Activated T-helper 1 cell treated with Interleukin-2 at 50 U/mL for 16 hours (primary cell): Measurements from ENCODE around the gene BNC2.

Experiments
- DNase-seq: peaks from one replicate; pipeline ENCODE4 v3.0.0-alpha.2; 2020; ENCODE audit warnings: low read depth

Gene BNC2

DNA sequence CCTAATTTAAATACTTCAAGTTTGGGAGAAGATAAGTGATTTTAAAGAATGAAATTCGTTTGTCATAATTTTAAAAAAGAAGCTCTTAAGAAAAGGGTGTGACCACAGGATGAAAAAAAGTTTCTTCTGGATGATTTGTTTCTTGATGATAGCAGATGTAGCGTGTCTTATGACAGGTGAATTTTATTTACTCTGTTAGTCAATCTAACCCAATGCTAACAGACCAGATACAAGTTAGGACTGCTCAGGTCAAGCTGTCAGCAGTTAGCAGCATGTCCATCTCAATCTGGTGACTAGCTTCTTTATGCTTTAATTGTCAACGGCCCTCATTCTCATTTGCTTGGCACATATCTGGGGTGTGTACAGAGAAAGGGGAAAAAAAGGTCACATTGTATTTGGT lies 456.0 kb downstream of the BNC2 start:
- no peak for DNase-seq

DNA sequence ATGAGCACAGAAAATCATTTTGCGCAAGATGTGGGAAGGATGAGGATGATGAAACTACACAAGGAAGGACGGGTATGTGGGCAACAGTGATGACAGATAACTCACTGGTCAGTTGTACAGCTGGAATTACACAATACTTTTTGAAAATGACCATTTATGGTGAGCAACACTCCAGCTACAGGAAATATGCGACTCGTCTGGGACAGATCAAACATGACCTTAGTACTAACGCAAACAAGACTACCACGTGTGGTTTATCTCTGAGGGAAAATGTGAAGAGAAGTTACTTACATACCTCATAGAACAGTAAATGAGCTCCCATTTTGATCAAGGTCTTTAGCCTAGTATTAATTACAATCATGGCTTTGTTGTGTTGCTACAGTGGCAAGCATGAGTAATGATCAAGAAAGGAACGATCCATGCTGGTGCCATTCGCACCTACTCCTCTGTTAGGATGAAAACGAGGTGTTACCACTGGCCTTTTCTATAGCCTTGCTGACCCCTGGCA lies 456.9 kb downstream of the BNC2 start:
- no peak for DNase-seq

DNA sequence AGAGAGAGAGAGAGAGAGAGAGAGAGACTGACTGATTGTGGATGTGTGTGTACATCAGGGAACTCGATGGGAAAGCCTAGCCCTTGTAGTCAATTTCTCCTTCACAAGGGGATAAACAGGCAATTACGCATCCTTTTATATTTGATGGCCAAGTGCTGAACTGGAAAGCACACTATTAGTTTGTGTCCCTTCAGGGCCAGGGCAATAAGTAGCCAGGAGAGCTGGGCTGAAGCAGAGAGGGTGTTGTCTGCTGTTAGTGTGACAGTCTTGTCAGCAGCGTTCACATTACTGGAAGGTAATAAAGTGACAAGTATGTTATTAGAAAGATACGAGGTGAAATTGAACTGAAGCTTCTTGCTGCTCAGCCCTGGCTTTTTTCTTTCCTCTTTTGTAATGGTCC lies 457.7 kb downstream of the BNC2 start:
- DNase-seq, result no peak

DNA sequence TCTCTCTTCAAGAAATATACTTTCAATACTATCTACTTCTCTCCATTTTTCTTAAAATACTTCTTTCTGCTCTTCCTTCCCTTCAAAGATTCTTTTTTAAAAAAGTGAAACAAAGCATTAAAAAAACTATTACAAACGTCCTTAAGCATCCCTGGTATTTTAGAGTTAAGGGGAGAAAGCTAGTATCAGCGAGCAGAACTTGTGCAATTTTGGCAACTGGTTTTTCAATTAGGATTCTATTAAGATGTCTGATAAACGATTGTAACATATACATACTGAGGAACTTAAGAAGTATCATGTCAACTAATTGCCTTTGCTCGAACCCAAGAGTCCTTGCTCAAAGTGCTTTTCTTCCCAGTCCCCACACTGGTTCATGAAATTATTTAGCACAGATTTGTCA lies 459.2 kb downstream of the BNC2 start:
- no peak for DNase-seq

DNA sequence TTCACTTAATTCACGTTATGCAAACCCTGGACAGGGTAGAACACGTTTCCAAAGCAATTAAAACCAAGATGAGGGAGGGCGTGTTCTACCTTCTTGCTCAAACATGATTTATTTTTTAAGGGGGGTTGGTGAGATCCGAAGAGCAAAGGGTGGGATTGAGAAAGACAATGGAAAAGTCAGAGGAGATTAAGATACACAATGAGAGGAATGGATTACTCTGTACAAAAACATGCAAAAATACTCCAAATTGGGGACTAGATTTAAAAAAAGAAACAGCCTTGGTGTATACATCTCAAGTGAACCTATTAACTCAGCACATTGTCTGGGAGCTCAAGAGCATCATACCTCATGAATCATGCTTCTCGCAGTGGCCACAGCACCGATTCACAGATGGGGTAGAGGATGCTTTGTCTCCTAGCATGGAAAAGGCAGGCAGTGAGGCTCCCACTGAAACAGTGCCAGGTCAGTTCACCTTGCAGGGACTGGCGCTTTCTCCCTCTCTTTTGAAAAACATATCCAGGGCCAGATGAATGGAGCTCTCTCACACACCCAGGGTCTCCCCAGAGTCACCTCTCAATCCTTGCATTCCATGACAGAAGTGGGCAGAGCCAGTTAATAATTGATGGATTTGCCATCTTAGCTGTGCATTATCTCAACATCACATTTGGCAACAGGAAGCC lies 459.7 kb downstream of the BNC2 start:
- DNase-seq, result no peak

DNA sequence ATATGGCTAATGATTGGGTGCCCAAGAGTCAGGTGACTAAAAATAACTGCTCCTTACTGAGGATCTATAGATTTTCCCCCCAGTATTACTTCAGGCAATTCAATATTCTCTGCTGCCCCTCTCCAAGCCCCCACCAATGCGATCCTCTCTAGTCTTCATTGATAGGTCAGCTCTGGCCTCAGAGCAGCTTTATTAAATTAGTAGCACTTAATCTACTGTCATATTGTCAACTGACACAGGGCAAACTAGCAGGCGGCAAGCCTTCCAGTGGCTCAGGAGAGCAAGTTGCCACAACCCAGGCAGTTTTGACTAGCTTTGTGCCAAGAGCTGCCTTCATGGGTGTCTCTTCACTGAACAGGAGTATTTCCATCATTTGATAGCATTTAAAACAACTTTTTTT lies 462.9 kb downstream of the BNC2 start:
- DNase-seq, result no peak

DNA sequence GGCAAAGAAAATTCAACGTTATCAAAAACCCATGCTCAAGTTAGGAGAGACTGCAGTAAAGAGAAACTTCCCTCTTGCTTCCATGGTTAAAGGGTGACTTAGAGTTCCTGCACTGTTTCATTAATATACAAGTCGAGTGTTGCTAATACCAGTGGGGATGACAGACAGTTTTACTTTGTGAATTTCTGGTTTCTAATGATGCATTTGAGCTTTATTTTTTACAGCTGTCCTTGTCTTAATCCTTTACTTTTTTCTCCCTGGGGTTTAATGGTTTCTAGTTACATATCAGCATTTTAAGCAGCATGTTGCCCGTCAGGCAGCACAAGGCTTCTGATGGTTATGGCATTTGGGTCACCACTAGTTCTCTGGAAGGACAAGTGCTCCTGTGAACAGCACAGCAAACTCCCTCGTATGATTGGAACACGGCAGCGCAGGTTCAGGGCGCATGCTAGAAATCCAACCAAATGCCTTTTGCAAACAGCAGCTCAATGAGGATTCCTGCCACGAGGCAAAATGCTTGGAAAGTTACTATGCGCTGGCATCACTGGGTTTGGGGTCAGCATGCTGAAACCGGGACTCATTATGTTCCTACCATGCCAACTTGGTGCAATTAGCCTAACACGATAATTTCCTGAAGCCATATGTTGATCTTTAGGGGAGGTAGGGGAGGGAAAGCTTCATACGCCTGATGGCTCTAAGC lies 463.8 kb downstream of the BNC2 start:
- no peak for DNase-seq

DNA sequence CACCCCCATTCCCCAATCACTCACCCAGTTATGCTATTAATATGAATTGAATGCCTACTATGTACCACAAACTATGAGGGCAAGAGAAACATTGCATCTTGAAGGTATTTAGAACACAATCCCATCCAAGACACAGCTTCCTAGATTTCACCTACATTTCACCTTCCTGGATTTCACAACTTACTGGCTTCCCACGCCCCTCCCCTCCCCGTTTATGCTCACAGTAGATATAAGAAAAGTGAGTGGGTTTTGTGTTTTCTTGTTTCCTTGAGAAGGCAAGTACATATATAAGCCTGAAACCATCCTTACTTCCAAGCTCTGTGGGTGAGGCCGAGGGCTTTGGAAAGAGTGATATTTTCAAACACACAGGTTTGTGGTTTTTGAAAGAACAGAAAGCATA lies 465.0 kb downstream of the BNC2 start:
- no peak for DNase-seq

DNA sequence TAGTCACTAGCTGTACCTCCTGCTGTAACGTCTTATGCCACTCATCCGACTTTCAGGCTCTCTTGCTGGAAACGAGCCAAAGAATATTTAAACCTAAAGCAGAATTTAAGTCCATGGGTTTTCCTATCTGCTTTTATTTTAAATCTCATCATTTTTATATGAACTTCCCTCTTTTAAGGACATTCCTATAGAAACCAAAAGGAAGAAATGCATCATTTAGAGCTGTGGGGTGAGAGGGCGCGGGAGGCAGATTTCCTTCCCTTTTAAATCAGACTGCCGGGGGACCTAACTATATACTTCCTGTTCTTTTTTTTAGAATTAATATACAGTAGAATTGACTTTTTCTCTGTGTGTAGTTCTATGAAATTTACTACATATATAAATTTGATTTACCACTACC lies 468.8 kb downstream of the BNC2 start:
- DNase-seq, result no peak

DNA sequence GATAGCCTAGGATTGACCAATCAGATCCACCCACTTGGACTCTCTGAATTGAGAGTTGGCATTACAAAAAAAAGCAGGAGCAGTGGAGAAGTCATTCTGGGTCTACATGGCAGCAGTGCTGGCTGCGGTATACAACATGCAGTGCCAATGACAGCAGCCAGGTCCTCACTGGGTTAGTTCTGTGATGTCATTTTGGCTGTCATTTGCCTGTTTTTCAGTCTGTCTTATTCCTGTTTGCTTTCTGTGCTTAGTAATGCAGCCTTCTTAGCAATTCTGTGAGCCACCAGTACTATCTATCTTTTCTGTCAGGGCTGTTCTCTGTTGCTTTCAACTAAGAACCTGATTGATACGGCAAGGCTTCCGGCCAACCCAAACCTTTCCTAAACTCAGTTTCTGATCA lies 471.8 kb downstream of the BNC2 start:
- no peak for DNase-seq

DNA sequence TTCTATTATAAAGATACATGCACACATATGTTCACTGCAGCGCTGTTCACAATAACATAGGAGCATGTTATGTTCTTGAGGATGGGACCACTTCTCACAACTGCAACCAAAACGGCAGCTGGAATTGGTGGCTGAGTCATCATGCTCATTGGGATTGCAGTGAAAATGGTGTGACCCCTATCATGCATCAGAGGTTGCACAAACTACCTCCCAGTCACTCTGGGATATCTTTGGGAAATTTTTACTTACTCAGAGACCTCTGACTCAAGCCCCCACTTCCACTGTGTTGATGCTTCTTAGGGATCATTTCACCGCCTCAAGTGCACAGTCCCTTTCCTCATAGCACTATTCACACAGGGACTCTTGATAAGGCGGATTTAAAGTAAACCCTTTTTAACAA lies 474.1 kb downstream of the BNC2 start:
- DNase-seq, result no peak

DNA sequence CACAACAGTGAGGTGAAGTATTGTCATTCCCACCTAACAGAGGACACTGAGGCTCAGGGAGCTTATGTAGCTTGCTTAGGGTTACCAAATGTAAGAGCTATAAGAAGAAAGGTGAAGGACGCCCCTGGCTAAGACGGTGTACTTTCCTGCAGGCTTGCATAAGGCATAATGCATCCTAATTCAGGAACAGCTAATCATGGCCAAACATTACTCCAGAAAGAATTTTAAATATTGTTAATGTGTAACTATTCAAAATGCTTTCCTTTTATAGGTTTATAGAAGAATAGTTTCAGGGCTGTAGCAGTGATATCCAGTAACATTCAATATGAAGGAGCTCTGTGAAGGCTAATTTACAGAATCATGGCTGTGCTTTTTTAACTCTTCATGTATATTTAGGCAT lies 479.1 kb downstream of the BNC2 start:
- DNase-seq, result no peak

DNA sequence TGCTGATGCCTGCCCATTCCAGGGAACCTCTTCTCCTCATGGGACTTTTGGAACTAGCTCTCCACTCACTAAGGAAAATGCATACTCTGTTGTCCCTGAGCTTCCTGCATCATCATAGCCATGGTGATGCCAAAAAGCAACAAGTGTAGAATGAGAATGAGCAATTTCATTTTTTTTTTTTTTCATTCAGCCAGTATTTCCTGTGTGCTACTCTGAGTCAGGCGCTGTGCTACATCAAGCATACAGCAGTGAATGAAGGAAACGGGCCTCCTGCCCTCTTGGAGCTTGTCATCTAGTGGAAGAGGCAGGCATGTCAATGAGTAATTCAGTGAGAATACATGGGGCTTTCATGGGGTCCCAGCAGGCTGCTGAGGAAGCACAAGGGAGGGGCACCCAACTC lies 483.1 kb downstream of the BNC2 start:
- DNase-seq, result no peak

DNA sequence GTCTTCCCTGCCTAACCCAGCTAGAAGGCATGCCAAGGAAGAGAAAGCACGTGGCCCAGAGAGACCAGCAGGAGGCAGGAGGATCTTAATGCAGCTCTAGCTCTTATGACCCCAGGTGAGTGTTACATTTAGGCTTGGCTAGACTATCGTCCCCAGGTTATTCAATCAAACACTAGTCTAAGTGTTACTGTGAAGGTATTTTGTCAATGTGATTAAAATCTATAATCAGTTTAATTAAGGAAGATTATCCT lies 483.7 kb downstream of the BNC2 start:
- no peak for DNase-seq

DNA sequence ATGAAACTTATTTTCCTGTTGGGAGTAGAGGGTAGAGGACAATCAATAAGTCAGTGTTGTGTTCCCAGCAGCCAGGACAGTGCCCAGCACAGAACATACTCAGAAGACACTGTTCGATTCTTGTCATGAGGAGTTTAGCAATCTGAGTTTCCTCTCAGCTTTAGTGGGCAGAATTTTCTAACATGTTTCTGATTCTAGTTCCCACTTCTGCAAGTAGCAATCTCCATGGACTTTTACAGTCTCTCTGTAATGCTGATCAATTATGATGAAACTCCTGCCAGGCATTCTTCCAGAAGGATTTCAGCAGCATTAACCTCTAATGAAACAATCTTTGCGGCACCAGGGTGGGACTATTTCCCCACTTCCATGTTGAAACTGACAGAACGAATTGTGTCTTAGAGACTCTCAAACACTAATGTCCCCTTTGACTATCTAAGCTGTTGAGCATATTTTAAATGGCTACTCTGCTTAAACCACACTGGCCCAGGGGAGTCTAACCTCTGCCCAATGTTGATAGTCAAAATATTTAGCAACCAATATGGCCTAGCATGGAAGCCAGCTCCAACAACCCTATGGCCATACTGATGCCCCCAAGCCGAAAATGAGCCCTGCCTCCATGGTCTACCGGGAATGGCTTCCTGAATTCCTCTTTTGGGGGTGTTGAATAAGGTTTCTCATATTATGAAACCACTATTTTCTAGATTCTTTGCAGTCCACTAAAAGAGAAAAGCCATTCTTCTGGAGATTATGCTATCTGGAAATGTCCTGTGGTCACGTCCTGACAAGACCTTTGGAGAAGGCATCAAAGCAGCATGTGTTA lies 484.3 kb downstream of the BNC2 start:
- DNase-seq, result no peak

DNA sequence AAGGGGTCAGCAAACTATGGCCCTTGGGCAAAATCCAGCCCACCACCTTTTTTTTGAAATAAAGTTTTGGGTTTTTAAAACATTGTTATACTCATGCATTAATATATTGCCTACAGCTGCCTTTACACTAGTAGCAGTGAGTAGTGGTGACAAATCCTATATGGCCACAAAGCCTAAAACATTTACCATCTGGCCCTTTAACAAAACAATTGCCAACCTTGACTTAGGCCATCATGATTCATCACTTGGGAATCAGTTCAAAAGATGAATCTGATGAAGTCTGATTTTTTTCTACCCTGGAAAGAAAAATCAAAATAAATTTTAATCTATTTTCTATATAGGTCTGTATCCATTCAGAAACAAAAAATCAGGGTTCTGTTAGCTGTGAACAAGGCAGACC lies 484.9 kb downstream of the BNC2 start:
- DNase-seq, result no peak

DNA sequence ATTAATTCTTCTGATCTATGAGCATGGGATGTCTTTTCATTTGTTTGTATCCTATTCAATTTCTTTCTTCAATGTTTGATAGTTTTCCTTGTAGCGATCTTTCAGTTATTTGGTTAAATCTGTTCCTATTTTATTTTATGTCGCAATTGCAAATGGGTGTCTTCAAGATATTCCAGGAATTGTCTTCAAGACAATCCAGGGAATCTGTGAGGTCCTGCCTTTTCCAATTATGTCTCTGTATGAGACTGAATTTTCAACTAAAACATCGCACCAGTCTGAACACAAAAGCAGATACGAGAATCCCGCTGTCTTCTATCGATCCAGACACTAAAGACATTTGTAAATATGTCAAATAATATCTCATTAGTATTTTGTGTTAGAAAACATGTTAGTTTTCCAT lies 485.5 kb downstream of the BNC2 start:
- DNase-seq, result no peak

DNA sequence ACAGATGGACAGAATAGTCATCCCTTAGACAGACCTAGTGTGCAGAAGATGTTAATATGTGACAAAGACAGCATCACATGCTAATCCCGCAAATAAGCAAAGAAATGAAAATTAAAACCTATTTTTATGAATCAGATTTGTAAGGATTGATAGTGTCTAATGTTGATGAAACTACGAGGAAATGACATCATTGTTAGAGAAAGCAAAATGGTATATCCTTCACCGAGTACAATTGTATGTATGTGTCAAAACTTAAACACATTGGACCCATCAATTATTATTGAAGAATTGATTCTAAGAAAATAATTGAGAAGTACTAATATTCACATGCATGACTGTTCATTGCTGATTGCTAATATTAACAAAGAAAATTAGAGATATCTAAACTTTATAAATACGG lies 493.2 kb downstream of the BNC2 start:
- DNase-seq, result no peak

DNA sequence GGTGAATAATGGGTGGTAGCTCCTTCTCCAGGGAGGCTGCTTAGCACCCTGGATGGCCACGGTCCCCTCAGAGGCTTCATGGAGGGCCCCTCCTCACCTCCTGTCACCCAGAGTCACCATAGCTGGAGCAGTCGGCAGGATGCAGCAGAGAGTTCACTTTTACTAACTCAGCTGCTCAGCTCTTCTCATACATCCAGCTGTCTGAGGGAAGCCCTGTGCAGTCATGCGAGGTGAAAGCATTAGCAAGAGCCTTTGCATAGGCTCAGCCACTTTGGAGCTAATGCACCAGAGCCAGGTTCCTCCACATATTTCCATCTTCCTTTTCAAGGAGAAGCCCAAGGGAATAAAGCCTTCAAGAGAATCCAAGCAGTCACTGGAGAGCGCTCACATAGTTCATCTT lies 499.2 kb downstream of the BNC2 start:
- DNase-seq, result no peak

DNA sequence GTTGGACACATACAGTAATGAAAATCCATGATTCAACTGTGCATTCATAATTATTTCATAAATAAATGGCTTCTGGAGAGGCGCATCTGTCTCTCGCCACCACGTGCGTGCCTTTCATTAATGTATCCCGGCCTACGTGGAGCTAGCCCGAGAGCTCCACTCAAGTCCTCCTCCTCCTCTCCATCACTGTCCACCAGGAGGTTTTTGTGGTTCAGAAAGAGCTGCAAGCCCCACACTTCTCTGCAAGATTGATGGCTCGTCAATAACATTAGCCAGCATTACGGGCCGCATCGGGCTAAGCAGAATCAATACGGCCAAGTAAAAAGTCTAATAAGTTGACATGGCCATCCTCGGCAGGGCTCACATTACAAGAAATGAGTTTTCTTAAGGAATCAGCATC lies 499.8 kb downstream of the BNC2 start:
- DNase-seq, result no peak

DNA sequence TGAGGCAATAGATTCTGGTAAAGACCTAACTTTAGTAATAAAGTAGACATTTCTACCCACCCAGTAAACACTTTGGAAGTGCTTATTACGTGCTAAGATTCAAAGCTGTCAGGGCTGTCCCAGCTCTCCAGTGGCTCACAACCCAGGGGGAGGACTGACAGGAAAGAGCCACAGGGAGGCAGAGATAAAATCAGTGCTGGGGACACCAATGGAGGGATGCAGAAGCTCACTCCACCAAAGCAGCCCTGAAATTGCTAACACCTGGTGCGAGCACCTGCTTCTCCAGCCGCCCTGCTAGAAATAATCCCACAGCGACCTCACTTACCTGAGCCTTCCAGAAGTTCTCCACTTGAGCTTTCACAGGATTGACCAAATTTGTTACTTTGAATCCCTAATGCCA lies 501.0 kb downstream of the BNC2 start:
- DNase-seq, result no peak

DNA sequence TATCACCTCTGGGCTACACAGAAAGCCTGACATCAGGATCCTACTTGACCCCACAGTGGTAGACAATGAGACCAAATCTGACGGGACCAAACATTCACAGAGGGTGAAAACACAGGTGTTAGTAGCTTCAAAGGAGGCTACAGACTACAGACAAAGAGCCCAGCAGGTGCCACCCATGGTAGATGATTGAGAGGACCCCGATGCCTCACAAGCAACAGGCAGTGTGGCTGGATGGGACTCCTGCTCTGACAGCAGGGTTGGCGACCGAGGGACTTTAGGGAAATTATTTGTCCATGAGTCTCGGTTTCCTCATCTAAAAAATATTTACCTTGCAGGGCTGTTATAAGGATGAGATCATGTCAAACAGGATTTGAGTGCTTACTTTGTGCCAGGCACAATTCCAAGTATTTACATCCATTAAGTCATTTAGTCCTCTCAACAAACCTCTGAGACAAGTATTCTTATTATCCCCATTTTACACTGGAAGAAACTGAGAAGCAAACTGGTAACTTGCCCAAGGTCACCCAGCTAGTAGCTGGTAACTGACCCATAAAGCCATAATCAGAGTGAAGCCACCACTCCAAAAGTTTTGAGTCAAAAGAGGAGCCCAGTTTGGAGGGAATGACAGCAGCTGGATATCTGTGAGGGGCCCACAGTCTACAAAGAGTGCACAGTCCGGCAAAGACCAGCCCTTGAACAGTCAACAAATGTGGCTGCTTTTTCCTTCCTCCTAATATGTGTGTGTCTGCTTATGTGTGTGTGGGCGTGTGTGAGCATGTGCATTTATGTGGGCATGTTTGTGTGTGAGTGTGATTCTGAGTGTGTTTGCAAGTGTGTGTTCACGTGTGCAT lies 502.0 kb downstream of the BNC2 start:
- DNase-seq, result no peak
